Ascending aorta (tissue), 2 donors: Measurements from ENCODE around the gene CDH15. TPM values are rescaled to one million over a fixed set of nuclear protein-coding genes. Genes with fewer than 3 reads are reported as not detected.

ENCODE experiments used
- DNase-seq, 2 donors: peaks; one replicate each; pipeline ENCODE4 v3.0.0-alpha.2; 2019; ENCODE audit warnings: low spot score in 2 of 2
- H3K27ac ChIP-seq, 2 donors: fragments of 200-600 bp; sonication (generic); one replicate each; pipeline ENCODE4 v1.5.1; 2016 to 2017; ENCODE audit warnings: mild to moderate bottlenecking in 1 of 2
- H3K27me3 ChIP-seq: fragments of 200-600 bp; sonication (generic); one replicate; pipeline ENCODE4 v1.5.1; 2017
- H3K36me3 ChIP-seq, 2 donors: fragments of 200-600 bp; sonication (generic); one replicate each; pipeline ENCODE4 v1.5.1; 2016
- H3K4me1 ChIP-seq, 2 donors: fragments of 200-600 bp; sonication (generic); one replicate each; pipeline ENCODE4 v1.5.1; 2016 to 2017; ENCODE audit warnings: mild to moderate bottlenecking in 1 of 2
- H3K4me3 ChIP-seq, 2 donors: fragments of 200-600 bp; sonication (generic); one replicate each; pipeline ENCODE4 v1.5.1; 2016 to 2017; ENCODE audit warnings: mild to moderate bottlenecking in 1 of 2
- H3K9me3 ChIP-seq, 2 donors: fragments of 200-600 bp; sonication (generic); one replicate each; pipeline ENCODE4 v1.5.1; 2016
- intact Hi-C: fragments of 100-400 bp; cut with DNase I; formaldehyde crosslinking; loops from one replicate; pipeline ENCODE4 v1.15.1; 2023
- total RNA-seq: library from RNA; depleted of rRNA; stranded (reverse); fragments of >200 nt; gene quantifications from one replicate; pipeline ENCODE4 v1.1.0, GENCODE V29; 2016
- TF ChIP-seq, protein P1 (sequence below), 3 experiments: fragments of 200-600 bp in 2 of 3; fragments of 450-650 bp in 1 of 3; sonication (generic) in 2 of 3; IDR thresholded peaks; one replicate each; pipeline ENCODE4 v1.5.1; 2016 to 2019; ENCODE audit warnings: antibody characterized with exemption in 3 of 3, mild to moderate bottlenecking in 1 of 3, moderate library complexity in 1 of 3

Gene CDH15
- total RNA-seq, 1 donor from 2014 or later = not detected

GRCh38 chr16:89219365-89219764 lies 47.8 kb downstream of the CDH15 start:
- H3K27ac ChIP-seq = no peak overlapping the region
- no peak overlapping the region for H3K4me3 ChIP-seq
- H3K36me3 ChIP-seq = peaks cover 30 to 39% of the 10 kb centered on the region in 2 donors
- intact Hi-C loops = loop anchor here (10.0 kb wide), 1 partner anchor 125 kb away; the partner anchor contains the start of gene ACSF3
- H3K9me3 ChIP-seq = no peaks in the 10 kb centered on the region
- peaks cover 7 to 21% of the 10 kb centered on the region in 2 donors for H3K4me1 ChIP-seq
- DNase-seq = no peak
- no peaks in the 10 kb centered on the region for H3K27me3 ChIP-seq
- TF ChIP-seq, protein P1, sequence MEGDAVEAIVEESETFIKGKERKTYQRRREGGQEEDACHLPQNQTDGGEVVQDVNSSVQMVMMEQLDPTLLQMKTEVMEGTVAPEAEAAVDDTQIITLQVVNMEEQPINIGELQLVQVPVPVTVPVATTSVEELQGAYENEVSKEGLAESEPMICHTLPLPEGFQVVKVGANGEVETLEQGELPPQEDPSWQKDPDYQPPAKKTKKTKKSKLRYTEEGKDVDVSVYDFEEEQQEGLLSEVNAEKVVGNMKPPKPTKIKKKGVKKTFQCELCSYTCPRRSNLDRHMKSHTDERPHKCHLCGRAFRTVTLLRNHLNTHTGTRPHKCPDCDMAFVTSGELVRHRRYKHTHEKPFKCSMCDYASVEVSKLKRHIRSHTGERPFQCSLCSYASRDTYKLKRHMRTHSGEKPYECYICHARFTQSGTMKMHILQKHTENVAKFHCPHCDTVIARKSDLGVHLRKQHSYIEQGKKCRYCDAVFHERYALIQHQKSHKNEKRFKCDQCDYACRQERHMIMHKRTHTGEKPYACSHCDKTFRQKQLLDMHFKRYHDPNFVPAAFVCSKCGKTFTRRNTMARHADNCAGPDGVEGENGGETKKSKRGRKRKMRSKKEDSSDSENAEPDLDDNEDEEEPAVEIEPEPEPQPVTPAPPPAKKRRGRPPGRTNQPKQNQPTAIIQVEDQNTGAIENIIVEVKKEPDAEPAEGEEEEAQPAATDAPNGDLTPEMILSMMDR (IDR thresholded peaks at IDR 0.05) = no peak

- Histone ChIP-seq H3K27me3 (no peaks in the 10 kb centered on the region), H3K4me1 (peaks cover 0 to 10% of the 10 kb centered on the region in 2 donors), H3K9me3 (no peaks in the 10 kb centered on the region), H3K4me3 (no peak overlapping the region), H3K27ac (no peak overlapping the region), H3K36me3 (peaks cover 47 to 62% of the 10 kb centered on the region in 2 donors)
- no peak for DNase-seq
- TF ChIP-seq, protein P1 (IDR thresholded peaks at IDR 0.05) = no peak
- intact Hi-C loops = no loop called here
Measured at GRCh38 chr16:89221604-89222003, 50.1 kb downstream of the CDH15 start.

- peaks cover 60 to 75% of the 10 kb centered on the region in 2 donors for H3K36me3 ChIP-seq
- no peak for DNase-seq
- peaks cover 0 to 7% of the 10 kb centered on the region in 2 donors for H3K9me3 ChIP-seq
- H3K4me1 ChIP-seq = peaks cover 0 to 7% of the 10 kb centered on the region in 2 donors
- intact Hi-C loops = no loop called here
- TF ChIP-seq, protein P1 (IDR thresholded peaks at IDR 0.05) = no peak
- no peak overlapping the region for H3K27ac ChIP-seq
- no peak overlapping the region for H3K4me3 ChIP-seq
- H3K27me3 ChIP-seq = no peaks in the 10 kb centered on the region
Measured at GRCh38 chr16:89222931-89223330, 51.4 kb downstream of the CDH15 start.

GRCh38 chr16:89224665-89225064 lies 53.1 kb downstream of the CDH15 start:
- no peak overlapping the region for H3K4me3 ChIP-seq
- H3K9me3 ChIP-seq = peaks cover 0 to 8% of the 10 kb centered on the region in 2 donors
- intact Hi-C loops = no loop called here
- no peak overlapping the region for H3K27ac ChIP-seq
- TF ChIP-seq, protein P1 (IDR thresholded peaks at IDR 0.05) = no peak
- H3K4me1 ChIP-seq = no peaks in the 10 kb centered on the region
- DNase-seq = no peak
- no peaks in the 10 kb centered on the region for H3K27me3 ChIP-seq
- peaks cover 73 to 90% of the 10 kb centered on the region in 2 donors for H3K36me3 ChIP-seq

- Histone ChIP-seq H3K9me3 (peaks cover 0 to 8% of the 10 kb centered on the region in 2 donors), H3K36me3 (peaks cover 76 to 87% of the 10 kb centered on the region in 2 donors), H3K4me1 (no peaks in the 10 kb centered on the region), H3K4me3 (no peak overlapping the region), H3K27ac (no peak overlapping the region), H3K27me3 (no peaks in the 10 kb centered on the region)
- intact Hi-C loops = no loop called here
- DNase-seq = no peak
- TF ChIP-seq, protein P1 (IDR thresholded peaks at IDR 0.05) = no peak
Measured at GRCh38 chr16:89230255-89230654, 58.7 kb downstream of the CDH15 start.

DNA sequence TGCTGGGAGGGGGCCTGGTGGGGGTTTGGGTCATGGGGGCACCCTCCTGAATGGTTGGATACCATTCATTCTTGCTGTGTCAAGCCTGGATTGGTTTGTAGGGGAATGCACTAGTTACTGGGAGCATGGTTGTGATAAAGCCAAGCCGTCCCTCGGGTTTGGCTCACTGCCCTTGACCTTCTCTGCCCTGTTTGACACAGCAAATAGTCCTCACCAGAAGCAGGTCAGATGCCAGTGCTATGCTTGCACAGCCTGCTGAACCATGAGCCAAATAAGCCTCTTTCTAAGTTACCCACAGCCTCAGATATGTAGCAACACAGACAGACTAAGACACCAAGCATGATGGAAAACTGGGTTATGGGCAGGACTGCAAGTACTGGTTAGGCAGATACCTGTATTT lies 60.6 kb downstream of the CDH15 start:
- TF ChIP-seq, protein P1 (IDR thresholded peaks at IDR 0.05) = no peak
- Histone ChIP-seq H3K36me3 (peaks cover 62 to 69% of the 10 kb centered on the region in 2 donors), H3K4me3 (no peak overlapping the region), H3K27me3 (no peaks in the 10 kb centered on the region), H3K9me3 (peaks cover 0 to 8% of the 10 kb centered on the region in 2 donors), H3K4me1 (no peaks in the 10 kb centered on the region), H3K27ac (no peak overlapping the region)
- intact Hi-C loops = no loop called here
- DNase-seq = no peak
